SK-N-SH (cell line): Measurements from ENCODE around the gene TJP1. TPM values are rescaled to one million over a fixed set of nuclear protein-coding genes. Genes with fewer than 3 reads are reported as not detected.

ENCODE experiments used
- CTCF ChIA-PET: fragments of 300-600, 350-600 bp; formaldehyde crosslinking; extraction: SDS; loops from one replicate; lab custom pipeline; 2021; lab: Yijun Ruan, JAX
- POLR2A ChIA-PET: fragments of 350-600 bp; sonication (Branson Sonifier 250); formaldehyde crosslinking; extraction: SDS; loops from one replicate; lab custom pipeline; 2020; ENCODE audit warnings: antibody characterized with exemption, inconsistent platforms; lab: Yijun Ruan, JAX
- DNase-seq: peaks from one replicate; pipeline ENCODE4 v3.0.0; 2012
- H2AFZ ChIP-seq: fragments of 200-600 bp; sonication (generic); 2 replicates; pipeline ENCODE4 v1.8.1; 2016; ENCODE audit warnings: antibody characterized with exemption, mild to moderate bottlenecking, low read depth
- H3F3A ChIP-seq: fragments of 200-600 bp; sonication (generic); replicated peaks from 2 replicates; pipeline ENCODE3; 2016; ENCODE audit warnings: antibody characterized with exemption, mild to moderate bottlenecking; ENCODE audit not compliant: insufficient read depth
- H3K27ac ChIP-seq, 2 experiments: fragments of 200-500 bp in 1 of 2; fragments of 200-600 bp in 1 of 2; sonication (Bioruptor generic) in 1 of 2; sonication (generic), shearing (Covaris generic) in 1 of 2; 2 replicates each; pipeline versions ENCODE4 v1.5.1 to v1.6.1; 2014 to 2016; ENCODE audit warnings: low read depth in 2 of 2, inconsistent platforms in 1 of 2, low read length in 1 of 2, mild to moderate bottlenecking in 1 of 2, mixed read lengths in 1 of 2
- H3K27me3 ChIP-seq: fragments of 200-600 bp; sonication (generic), shearing (Covaris generic); 2 replicates; pipeline ENCODE4 v1.6.1; 2016; ENCODE audit warnings: mixed run types; ENCODE audit not compliant: insufficient read depth
- H3K36me3 ChIP-seq, 2 experiments: fragments of 200-500 bp in 1 of 2; fragments of 200-600 bp in 1 of 2; sonication (Bioruptor generic) in 1 of 2; sonication (generic) in 1 of 2; replicated peaks in 1 of 2; 2 replicates each; pipeline versions ENCODE3 to v1.5.1; 2014 to 2016; ENCODE audit warnings: low read length in 1 of 2, mild to moderate bottlenecking in 1 of 2; ENCODE audit not compliant: insufficient read depth in 2 of 2, control insufficient read depth in 1 of 2
- H3K4me1 ChIP-seq, 2 experiments: fragments of 200-500 bp in 1 of 2; fragments of 200-600 bp in 1 of 2; sonication (Bioruptor generic) in 1 of 2; sonication (generic), shearing (Covaris generic) in 1 of 2; 2 replicates each; pipeline versions ENCODE4 v1.5.1 to v1.6.1; 2014 to 2016; ENCODE audit warnings: low read depth in 1 of 2, low read length in 1 of 2, mixed run types in 1 of 2; ENCODE audit not compliant: insufficient read depth in 2 of 2, control insufficient read depth in 1 of 2
- H3K4me2 ChIP-seq: fragments of 200-600 bp; sonication (generic), shearing (Covaris generic); 2 replicates; pipeline ENCODE4 v1.6.1; 2017; ENCODE audit warnings: mixed run types
- H3K4me3 ChIP-seq, 2 experiments: fragments of 200-500 bp in 1 of 2; fragments of 200-600 bp in 1 of 2; sonication (Bioruptor generic) in 1 of 2; sonication (generic), shearing (Covaris generic) in 1 of 2; 2 replicates each; pipeline versions ENCODE4 v1.5.1 to v1.8.1; 2014 to 2016; ENCODE audit warnings: low read depth in 2 of 2, inconsistent platforms in 1 of 2, low read length in 1 of 2, mild to moderate bottlenecking in 1 of 2, mixed read lengths in 1 of 2, moderate library complexity in 1 of 2
- H3K79me2 ChIP-seq: fragments of 200-600 bp; sonication (generic); 2 replicates; pipeline ENCODE4 v1.8.1; 2017; ENCODE audit warnings: mild to moderate bottlenecking; ENCODE audit not compliant: insufficient read depth
- H3K9ac ChIP-seq: fragments of 200-600 bp; sonication (generic); 2 replicates; pipeline ENCODE4 v1.6.1; 2017; ENCODE audit warnings: mixed run types
- H3K9me2 ChIP-seq: fragments of 200-600 bp; sonication (generic); 2 replicates; pipeline ENCODE4 v1.6.1; 2017; ENCODE audit warnings: mixed run types
- H3K9me3 ChIP-seq: fragments of 200-600 bp; sonication (generic); 2 replicates; pipeline ENCODE4 v1.6.1; 2017; ENCODE audit warnings: mixed run types, mild to moderate bottlenecking, moderate library complexity
- H4K20me1 ChIP-seq: fragments of 200-600 bp; sonication (generic); 2 replicates; pipeline ENCODE4 v1.6.1; 2017; ENCODE audit warnings: mild to moderate bottlenecking, mixed run types; ENCODE audit not compliant: insufficient read depth
- EZH2phosphoT487 ChIP-seq: fragments of 200-600 bp; sonication (generic); IDR thresholded peaks from 2 replicates; pipeline ENCODE4 v1.6.1; 2017; ENCODE audit warnings: low read depth, mixed run types, mild to moderate bottlenecking, antibody characterized with exemption, moderate library complexity, borderline replicate concordance
- FOSL2 ChIP-seq: IDR thresholded peaks from 2 replicates; pipeline ENCODE4 v1.4.0; 2012; ENCODE audit warnings: low read depth, mild to moderate bottlenecking, moderate library complexity, borderline replicate concordance
- FOXJ3 ChIP-seq: sonication (generic); formaldehyde crosslinking; IDR thresholded peaks from 2 replicates; pipeline ENCODE4 v1.5.1; 2020; ENCODE audit warnings: mild to moderate bottlenecking, missing genetic modification reagents
- GABPA ChIP-seq: IDR thresholded peaks from 2 replicates; pipeline ENCODE4 v1.4.0; 2012; ENCODE audit warnings: low read depth, mild to moderate bottlenecking
- MXI1 ChIP-seq: IDR thresholded peaks from 2 replicates; pipeline ENCODE4 v1.6.1; 2012; ENCODE audit warnings: mild to moderate bottlenecking, low read depth, low read length, improper control_type of control experiment
- NFIC ChIP-seq: IDR thresholded peaks from 2 replicates; pipeline ENCODE4 v1.4.0; 2012; ENCODE audit warnings: borderline replicate concordance
- RAD21 ChIP-seq: IDR thresholded peaks from 2 replicates; pipeline ENCODE4 v1.6.1; 2012; ENCODE audit warnings: mild to moderate bottlenecking, low read length
- RCOR1 ChIP-seq: fragments of 150-350 bp; IDR thresholded peaks from 2 replicates; pipeline ENCODE4 v1.6.1; 2017; ENCODE audit warnings: antibody characterized with exemption, low read length
- RXRA ChIP-seq: IDR thresholded peaks from 2 replicates; pipeline ENCODE4 v1.4.0; 2012; ENCODE audit warnings: low read depth, mild to moderate bottlenecking, borderline replicate concordance
- SIN3A ChIP-seq: IDR thresholded peaks from 2 replicates; pipeline ENCODE4 v1.6.1; 2012; ENCODE audit warnings: low read depth, mild to moderate bottlenecking, low read length, moderate library complexity, borderline replicate concordance
- TAF1 ChIP-seq: IDR thresholded peaks from 2 replicates; pipeline ENCODE4 v1.6.1; 2012; ENCODE audit warnings: low read depth, mild to moderate bottlenecking, low read length, moderate library complexity, borderline replicate concordance
- TEAD4 ChIP-seq: IDR thresholded peaks from 2 replicates; pipeline ENCODE4 v1.4.0; 2012; ENCODE audit warnings: mild to moderate bottlenecking, borderline replicate concordance; ENCODE audit not compliant: insufficient read depth
- YY1 ChIP-seq: IDR thresholded peaks from 2 replicates; pipeline ENCODE4 v1.4.0; 2012; ENCODE audit warnings: low read depth, mild to moderate bottlenecking
- WGBS: methylation state at CpG from one replicate; pipeline ENCODE4 v1.1.6; 2017; ENCODE audit warnings: low lambda C conversion rate; 5-methylcytosine and 5-hydroxymethylcytosine counted together
- polyA plus RNA-seq, 3 experiments: library from polyadenylated mRNA; depleted of rRNA; stranded (reverse); fragments of >200 nt; gene quantifications; 2 replicates each; pipeline ENCODE4 v1.2.3, GENCODE V29; 2012
- TF ChIP-seq, protein P1 (sequence below): fragments of 150-350 bp; IDR thresholded peaks from 2 replicates; pipeline ENCODE4 v1.6.1; 2017; ENCODE audit warnings: antibody characterized with exemption, low read length, low read depth, borderline replicate concordance
- TF ChIP-seq, protein P2 (sequence below): IDR thresholded peaks from 2 replicates; pipeline ENCODE4; 2012
- TF ChIP-seq, protein P3 (sequence below): IDR thresholded peaks from 2 replicates; pipeline ENCODE4 v1.6.1; 2012; ENCODE audit warnings: mild to moderate bottlenecking, low read depth, low read length, moderate library complexity

Gene TJP1
- polyA plus RNA-seq, 1 of the 3 experiments (the other 2 are of a cell fraction): 17.5 TPM

DNA sequence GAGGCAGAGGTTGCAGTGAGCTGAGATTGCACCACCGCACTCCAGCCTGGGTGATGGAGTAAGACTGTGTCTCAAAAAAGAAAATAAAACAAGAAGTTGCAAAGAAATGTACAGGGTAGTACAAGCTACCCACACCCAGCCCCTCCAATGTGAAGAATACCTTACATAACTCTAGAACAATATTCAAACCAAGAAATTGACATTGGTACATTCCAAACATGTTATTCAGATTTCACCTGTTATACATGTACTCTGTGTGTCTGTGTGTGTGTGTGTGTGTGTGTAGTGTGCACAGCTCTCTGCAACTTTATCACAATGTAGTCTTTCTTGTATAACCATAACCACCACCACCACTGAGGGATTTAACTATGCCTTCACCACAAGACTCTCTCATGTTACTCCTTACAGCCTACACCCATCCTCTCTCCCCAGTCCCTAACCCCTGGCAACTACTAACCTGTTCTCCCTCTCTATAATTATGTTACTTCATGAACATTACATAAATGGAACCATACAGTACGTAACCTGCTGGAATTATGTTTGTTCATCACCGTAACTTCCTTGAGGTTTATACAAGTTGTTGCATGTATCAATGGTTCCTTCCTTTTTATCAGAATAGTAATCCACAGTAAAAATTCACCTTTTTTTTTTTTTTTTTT lies 16.2 kb upstream of the TJP1 start:
- TF ChIP-seq FOXJ3 (CRISPR knock-in tag): no peak
- TF ChIP-seq RAD21: no peak
- no peak for TF ChIP-seq GABPA
- TF ChIP-seq MXI1: no peak
- TF ChIP-seq, protein P1, sequence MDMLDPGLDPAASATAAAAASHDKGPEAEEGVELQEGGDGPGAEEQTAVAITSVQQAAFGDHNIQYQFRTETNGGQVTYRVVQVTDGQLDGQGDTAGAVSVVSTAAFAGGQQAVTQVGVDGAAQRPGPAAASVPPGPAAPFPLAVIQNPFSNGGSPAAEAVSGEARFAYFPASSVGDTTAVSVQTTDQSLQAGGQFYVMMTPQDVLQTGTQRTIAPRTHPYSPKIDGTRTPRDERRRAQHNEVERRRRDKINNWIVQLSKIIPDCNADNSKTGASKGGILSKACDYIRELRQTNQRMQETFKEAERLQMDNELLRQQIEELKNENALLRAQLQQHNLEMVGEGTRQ: no peak
- TF ChIP-seq, protein P2, sequence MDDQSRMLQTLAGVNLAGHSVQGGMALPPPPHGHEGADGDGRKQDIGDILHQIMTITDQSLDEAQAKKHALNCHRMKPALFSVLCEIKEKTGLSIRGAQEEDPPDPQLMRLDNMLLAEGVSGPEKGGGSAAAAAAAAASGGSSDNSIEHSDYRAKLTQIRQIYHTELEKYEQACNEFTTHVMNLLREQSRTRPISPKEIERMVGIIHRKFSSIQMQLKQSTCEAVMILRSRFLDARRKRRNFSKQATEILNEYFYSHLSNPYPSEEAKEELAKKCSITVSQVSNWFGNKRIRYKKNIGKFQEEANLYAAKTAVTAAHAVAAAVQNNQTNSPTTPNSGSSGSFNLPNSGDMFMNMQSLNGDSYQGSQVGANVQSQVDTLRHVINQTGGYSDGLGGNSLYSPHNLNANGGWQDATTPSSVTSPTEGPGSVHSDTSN: no peak
- TF ChIP-seq RXRA: no peak
- no peak for TF ChIP-seq RCOR1
- TF ChIP-seq TAF1: no peak
- TF ChIP-seq, protein P3, sequence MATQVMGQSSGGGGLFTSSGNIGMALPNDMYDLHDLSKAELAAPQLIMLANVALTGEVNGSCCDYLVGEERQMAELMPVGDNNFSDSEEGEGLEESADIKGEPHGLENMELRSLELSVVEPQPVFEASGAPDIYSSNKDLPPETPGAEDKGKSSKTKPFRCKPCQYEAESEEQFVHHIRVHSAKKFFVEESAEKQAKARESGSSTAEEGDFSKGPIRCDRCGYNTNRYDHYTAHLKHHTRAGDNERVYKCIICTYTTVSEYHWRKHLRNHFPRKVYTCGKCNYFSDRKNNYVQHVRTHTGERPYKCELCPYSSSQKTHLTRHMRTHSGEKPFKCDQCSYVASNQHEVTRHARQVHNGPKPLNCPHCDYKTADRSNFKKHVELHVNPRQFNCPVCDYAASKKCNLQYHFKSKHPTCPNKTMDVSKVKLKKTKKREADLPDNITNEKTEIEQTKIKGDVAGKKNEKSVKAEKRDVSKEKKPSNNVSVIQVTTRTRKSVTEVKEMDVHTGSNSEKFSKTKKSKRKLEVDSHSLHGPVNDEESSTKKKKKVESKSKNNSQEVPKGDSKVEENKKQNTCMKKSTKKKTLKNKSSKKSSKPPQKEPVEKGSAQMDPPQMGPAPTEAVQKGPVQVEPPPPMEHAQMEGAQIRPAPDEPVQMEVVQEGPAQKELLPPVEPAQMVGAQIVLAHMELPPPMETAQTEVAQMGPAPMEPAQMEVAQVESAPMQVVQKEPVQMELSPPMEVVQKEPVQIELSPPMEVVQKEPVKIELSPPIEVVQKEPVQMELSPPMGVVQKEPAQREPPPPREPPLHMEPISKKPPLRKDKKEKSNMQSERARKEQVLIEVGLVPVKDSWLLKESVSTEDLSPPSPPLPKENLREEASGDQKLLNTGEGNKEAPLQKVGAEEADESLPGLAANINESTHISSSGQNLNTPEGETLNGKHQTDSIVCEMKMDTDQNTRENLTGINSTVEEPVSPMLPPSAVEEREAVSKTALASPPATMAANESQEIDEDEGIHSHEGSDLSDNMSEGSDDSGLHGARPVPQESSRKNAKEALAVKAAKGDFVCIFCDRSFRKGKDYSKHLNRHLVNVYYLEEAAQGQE: no peak
- no peak for TF ChIP-seq EZH2phosphoT487
- TF ChIP-seq NFIC: no peak
- TF ChIP-seq SIN3A: no peak
- TF ChIP-seq YY1: no peak
- TF ChIP-seq FOSL2: no peak
- no peak for TF ChIP-seq TEAD4
- no peak overlapping the region for H3K9ac ChIP-seq
- H3K4me3 ChIP-seq: no peak overlapping the region
- H3F3A ChIP-seq: no peaks in the 10 kb centered on the region
- WGBS: 90% methylated on average over 3 of the region's 3 CpGs
- no peaks in the 10 kb centered on the region for H3K9me3 ChIP-seq
- no peak overlapping the region for H3K4me2 ChIP-seq
- no peaks in the 10 kb centered on the region for H3K4me1 ChIP-seq
- H2AFZ ChIP-seq: no peak overlapping the region
- no peak overlapping the region for H3K27ac ChIP-seq
- CTCF ChIA-PET: no interaction called here
- H3K9me2 ChIP-seq: no peaks in the 10 kb centered on the region
- no peaks in the 10 kb centered on the region for H3K36me3 ChIP-seq
- H3K27me3 ChIP-seq: no peaks in the 10 kb centered on the region
- no peaks in the 10 kb centered on the region for H4K20me1 ChIP-seq
- POLR2A ChIA-PET: no interaction called here
- H3K79me2 ChIP-seq: no peaks in the 10 kb centered on the region
- no peak for DNase-seq
